PC-9 (cell line): ENCODE results near the gene PLEKHA1.

Experiments used
- CTCF ChIP-seq: fragments of 200-600 bp; sonication (generic); conservative IDR thresholded peaks from 2 replicates; pipeline ENCODE4 v1.6.1; 2017; ENCODE audit warnings: mixed run types, antibody characterized with exemption, mild to moderate bottlenecking, moderate library complexity
- EZH2 ChIP-seq: fragments of 200-600 bp; sonication (generic); IDR thresholded peaks from 2 replicates; pipeline ENCODE4 v1.8.0; 2017; ENCODE audit warnings: antibody characterized with exemption, low read depth

GRCh38 chr10:122343936-122344335 is 30.6 kb upstream of the PLEKHA1 start:
- TF ChIP-seq CTCF (no peak), EZH2 (no peak)
